Measurements from ENCODE around the gene DIS3L2.

The DIS3L2 gene

DNA sequence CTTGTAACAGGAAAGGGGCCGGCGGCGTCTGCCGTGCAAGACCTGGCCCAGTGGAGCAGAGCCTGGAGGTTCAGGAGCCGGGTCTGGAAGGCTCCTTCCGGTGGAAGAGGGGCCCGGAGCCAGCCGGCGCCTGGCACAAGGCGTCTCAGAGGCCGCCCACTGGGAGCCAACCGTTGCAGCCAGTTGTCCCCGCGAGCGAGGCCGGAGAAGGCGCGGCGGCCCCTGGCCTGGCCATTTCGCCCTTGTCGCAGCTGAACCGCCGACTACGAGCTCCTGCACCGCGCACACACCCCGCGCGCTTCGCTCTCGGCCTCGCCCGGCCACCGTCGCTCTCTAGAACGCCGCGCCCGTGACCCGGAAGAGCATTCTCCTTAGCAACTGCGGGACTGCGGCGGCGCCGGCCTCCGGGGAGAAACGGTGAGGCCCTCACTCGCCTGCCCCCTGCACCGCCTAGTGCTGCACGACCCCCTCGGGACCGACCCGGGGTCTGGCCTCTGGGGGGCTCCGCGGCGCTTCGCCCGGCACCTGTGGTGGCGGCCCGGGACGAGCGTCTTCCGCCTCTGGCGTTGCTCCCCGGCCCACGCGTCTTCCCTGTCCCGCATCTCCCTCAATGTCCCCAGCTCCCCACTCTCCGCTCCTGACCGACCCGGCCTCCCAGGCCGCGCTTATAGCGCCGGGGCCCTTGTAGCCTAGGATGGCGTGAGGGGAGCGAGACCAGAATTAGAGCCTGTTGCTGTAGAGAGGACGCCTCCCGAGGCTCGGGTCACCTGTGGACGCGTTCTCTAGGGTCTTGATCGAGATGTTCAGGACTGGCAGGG lies at the start of gene DIS3L2:
Gene DIS3L2 (plus strand): TSS at position 365 of the 818 bp plus-strand sequence. CDS start 53,215 bp downstream, outside the sequence.
- Histone ChIP-seq H3K27me3 (replicated peaks; ENCODE audit: control insufficient read depth, insufficient read depth, low read length) (no peaks in the 10 kb centered on the region), H3K9me3 (ENCODE audit: control insufficient read depth, low read length) (no peaks in the 10 kb centered on the region), H3K9ac (ENCODE audit: low read length) (peak within 1 kb of the TSS; percentile 91), H3K36me3 (ENCODE audit: control insufficient read depth, insufficient read depth, low read length, severe bottlenecking) (no peaks in the 10 kb centered on the region), H3K4me3 (ENCODE audit: low read length) (peak within 1 kb of the TSS; percentile 100), H3K4me1 (ENCODE audit: control insufficient read depth, insufficient read depth, low read length) (peaks cover 10% of the 10 kb centered on the region)
- peak; percentile 92 for DNase-seq (ENCODE audit: low read depth)

DNA sequence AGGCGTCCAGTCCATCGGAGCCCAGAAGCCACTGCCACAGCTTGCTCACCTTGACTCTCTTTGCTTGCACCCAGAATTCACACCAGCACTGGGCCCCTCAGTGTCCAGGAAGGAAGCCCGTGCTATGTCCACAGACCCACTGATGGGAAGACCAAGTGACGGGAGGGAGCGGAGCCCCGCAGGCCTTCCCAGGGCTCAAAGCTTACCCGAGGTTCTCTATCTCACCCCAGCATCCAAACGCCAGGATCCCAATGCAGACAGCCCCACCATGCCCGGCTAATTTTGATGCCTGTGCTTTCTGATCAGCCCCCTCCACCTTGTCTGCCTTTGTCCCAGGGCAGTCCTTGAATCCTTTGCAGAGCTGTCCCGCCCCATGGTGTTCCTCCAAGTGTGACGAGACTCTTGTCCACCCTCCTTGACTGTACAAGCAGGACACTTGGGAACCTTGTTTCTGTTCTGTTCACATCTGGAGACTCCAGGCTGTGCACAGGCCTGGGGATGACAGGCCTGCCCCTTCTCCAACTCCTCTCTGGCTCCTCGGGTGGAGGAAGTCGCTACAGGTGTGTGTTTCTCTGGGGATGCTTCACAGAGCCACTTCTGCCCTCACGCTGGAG lies 47.3 kb upstream of the DIS3L2 start:
- H3K4me3 ChIP-seq (ENCODE audit: low read length) = no peak overlapping the region
- H3K36me3 ChIP-seq (ENCODE audit: control insufficient read depth, insufficient read depth, low read length, severe bottlenecking) = no peaks in the 10 kb centered on the region
- peaks cover 39% of the 10 kb centered on the region for H3K27me3 ChIP-seq (replicated peaks; ENCODE audit: control insufficient read depth, insufficient read depth, low read length)
- H3K9me3 ChIP-seq (ENCODE audit: control insufficient read depth, low read length) = no peaks in the 10 kb centered on the region
- no peak overlapping the region for H3K9ac ChIP-seq (ENCODE audit: low read length)
- no peak for DNase-seq (ENCODE audit: low read depth)
- H3K4me1 ChIP-seq (ENCODE audit: control insufficient read depth, insufficient read depth, low read length) = no peaks in the 10 kb centered on the region

GRCh38 chr2:231917280-231918066 lies 44.0 kb upstream of the DIS3L2 start:
- no peak overlapping the region for H3K9ac ChIP-seq (ENCODE audit: low read length)
- peaks cover 47% of the 10 kb centered on the region for H3K27me3 ChIP-seq (replicated peaks; ENCODE audit: control insufficient read depth, insufficient read depth, low read length)
- DNase-seq (ENCODE audit: low read depth) = no peak
- no peaks in the 10 kb centered on the region for H3K4me1 ChIP-seq (ENCODE audit: control insufficient read depth, insufficient read depth, low read length)
- no peaks in the 10 kb centered on the region for H3K36me3 ChIP-seq (ENCODE audit: control insufficient read depth, insufficient read depth, low read length, severe bottlenecking)
- no peak overlapping the region for H3K4me3 ChIP-seq (ENCODE audit: low read length)
- H3K9me3 ChIP-seq (ENCODE audit: control insufficient read depth, low read length) = no peaks in the 10 kb centered on the region

DNA sequence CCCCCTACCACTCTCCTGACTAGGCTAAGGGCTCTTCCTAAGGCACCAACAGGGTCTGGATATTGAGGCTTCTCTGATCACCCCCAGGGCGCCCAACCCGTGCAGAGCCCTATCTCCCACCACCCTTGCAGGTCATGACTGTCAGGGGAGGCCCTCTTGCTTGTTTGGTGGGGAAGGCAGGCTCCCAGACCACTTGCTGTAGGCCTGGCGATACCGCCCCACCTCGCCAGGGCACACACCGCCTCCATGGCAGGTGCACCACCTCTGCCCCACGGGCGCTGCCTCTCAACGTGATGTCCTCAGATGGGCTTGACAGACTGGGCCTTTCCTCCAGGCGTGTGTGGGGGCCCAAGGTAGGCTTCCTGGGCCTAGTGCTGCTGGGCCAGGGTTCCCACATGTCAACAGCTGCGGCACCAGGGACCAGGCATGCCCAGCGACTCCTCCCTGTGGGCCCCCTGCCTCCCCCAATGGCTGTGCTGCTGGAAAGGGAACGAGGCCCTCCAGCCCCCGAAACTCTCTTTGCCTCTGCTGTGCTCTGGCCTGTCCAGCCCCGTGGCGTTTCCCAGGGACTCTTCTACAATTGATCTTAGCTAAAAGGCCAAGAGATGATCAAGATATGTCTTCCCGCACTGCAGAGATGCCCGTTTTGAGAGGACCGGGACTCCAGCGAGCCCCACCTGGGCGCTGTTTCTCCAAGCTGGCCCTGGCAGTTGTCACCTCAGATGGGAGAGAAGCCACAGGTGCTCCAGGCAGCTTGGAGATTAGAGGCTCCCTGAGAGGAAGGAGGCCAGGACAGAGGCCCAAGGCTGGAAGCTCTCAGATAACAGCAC lies 42.8 kb upstream of the DIS3L2 start:
- Histone ChIP-seq H3K9me3 (ENCODE audit: control insufficient read depth, low read length) (no peaks in the 10 kb centered on the region), H3K36me3 (ENCODE audit: control insufficient read depth, insufficient read depth, low read length, severe bottlenecking) (no peaks in the 10 kb centered on the region), H3K4me1 (ENCODE audit: control insufficient read depth, insufficient read depth, low read length) (no peaks in the 10 kb centered on the region), H3K4me3 (ENCODE audit: low read length) (no peak overlapping the region), H3K27me3 (replicated peaks; ENCODE audit: control insufficient read depth, insufficient read depth, low read length) (peaks cover 59% of the 10 kb centered on the region), H3K9ac (ENCODE audit: low read length) (no peak overlapping the region)
- no peak for DNase-seq (ENCODE audit: low read depth)

GRCh38 chr2:231919341-231920035 lies 42.0 kb upstream of the DIS3L2 start:
- H3K4me1 ChIP-seq (ENCODE audit: control insufficient read depth, insufficient read depth, low read length) = no peaks in the 10 kb centered on the region
- DNase-seq (ENCODE audit: low read depth) = no peak
- peaks cover 61% of the 10 kb centered on the region for H3K27me3 ChIP-seq (replicated peaks; ENCODE audit: control insufficient read depth, insufficient read depth, low read length)
- H3K9me3 ChIP-seq (ENCODE audit: control insufficient read depth, low read length) = no peaks in the 10 kb centered on the region
- no peaks in the 10 kb centered on the region for H3K36me3 ChIP-seq (ENCODE audit: control insufficient read depth, insufficient read depth, low read length, severe bottlenecking)
- no peak overlapping the region for H3K9ac ChIP-seq (ENCODE audit: low read length)
- H3K4me3 ChIP-seq (ENCODE audit: low read length) = no peak overlapping the region

- peaks cover 64% of the 10 kb centered on the region for H3K27me3 ChIP-seq (replicated peaks; ENCODE audit: control insufficient read depth, insufficient read depth, low read length)
- no peaks in the 10 kb centered on the region for H3K36me3 ChIP-seq (ENCODE audit: control insufficient read depth, insufficient read depth, low read length, severe bottlenecking)
- no peak overlapping the region for H3K9ac ChIP-seq (ENCODE audit: low read length)
- no peaks in the 10 kb centered on the region for H3K9me3 ChIP-seq (ENCODE audit: control insufficient read depth, low read length)
- no peak overlapping the region for H3K4me3 ChIP-seq (ENCODE audit: low read length)
- DNase-seq (ENCODE audit: low read depth) = no peak
- peaks cover under 1% of the 10 kb centered on the region for H3K4me1 ChIP-seq (ENCODE audit: control insufficient read depth, insufficient read depth, low read length)
These were observed 41.1 kb upstream of the DIS3L2 start for GRCh38 chr2:231920366-231920765.

DNA sequence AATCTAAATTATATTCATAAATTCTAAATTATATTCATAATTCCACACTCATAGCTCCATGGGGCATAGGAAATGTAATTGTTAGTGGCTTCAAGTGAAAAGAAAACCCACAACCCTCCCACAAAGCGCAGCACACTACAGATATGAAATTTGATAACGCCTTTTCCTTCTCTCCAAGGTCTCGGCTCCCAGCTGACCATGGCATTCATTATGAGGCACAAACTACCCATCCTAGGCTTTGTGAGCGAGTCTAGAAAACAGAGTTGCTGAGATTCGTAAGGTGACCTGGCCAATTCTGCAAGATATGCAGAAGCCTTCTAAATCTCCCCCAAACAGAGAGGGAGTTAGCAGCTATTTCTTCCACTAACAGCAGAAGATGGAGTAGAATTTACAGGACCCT lies 40.7 kb upstream of the DIS3L2 start:
- peaks cover 5% of the 10 kb centered on the region for H3K4me1 ChIP-seq (ENCODE audit: control insufficient read depth, insufficient read depth, low read length)
- no peaks in the 10 kb centered on the region for H3K36me3 ChIP-seq (ENCODE audit: control insufficient read depth, insufficient read depth, low read length, severe bottlenecking)
- no peak for DNase-seq (ENCODE audit: low read depth)
- H3K27me3 ChIP-seq (replicated peaks; ENCODE audit: control insufficient read depth, insufficient read depth, low read length) = peaks cover 68% of the 10 kb centered on the region
- no peaks in the 10 kb centered on the region for H3K9me3 ChIP-seq (ENCODE audit: control insufficient read depth, low read length)
- no peak overlapping the region for H3K4me3 ChIP-seq (ENCODE audit: low read length)
- H3K9ac ChIP-seq (ENCODE audit: low read length) = no peak overlapping the region

- Histone ChIP-seq H3K4me1 (ENCODE audit: control insufficient read depth, insufficient read depth, low read length) (peaks cover 11% of the 10 kb centered on the region), H3K36me3 (ENCODE audit: control insufficient read depth, insufficient read depth, low read length, severe bottlenecking) (no peaks in the 10 kb centered on the region), H3K9ac (ENCODE audit: low read length) (no peak overlapping the region), H3K4me3 (ENCODE audit: low read length) (no peak overlapping the region), H3K9me3 (ENCODE audit: control insufficient read depth, low read length) (no peaks in the 10 kb centered on the region), H3K27me3 (replicated peaks; ENCODE audit: control insufficient read depth, insufficient read depth, low read length) (peaks cover 74% of the 10 kb centered on the region)
- no peak for DNase-seq (ENCODE audit: low read depth)
These were observed 39.1 kb upstream of the DIS3L2 start for GRCh38 chr2:231922311-231923009.

DNA sequence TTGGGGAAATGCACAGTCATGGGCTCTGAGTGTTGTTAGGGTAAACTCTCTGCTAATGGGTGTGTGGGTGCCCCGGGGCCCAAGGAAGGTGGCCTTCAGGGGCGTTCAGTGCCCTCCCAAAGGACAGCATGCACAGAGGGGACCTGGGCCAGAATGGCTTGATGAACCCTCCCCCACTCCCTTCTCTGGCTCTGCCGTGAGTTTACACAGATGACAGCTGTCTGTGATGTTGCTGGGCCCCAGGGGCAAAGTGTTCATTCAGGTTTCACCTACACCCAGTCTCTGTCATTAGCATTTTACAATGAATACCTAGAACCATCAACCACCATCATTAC lies 38.5 kb upstream of the DIS3L2 start:
- Histone ChIP-seq H3K4me3 (ENCODE audit: low read length) (no peak overlapping the region), H3K4me1 (ENCODE audit: control insufficient read depth, insufficient read depth, low read length) (peaks cover 11% of the 10 kb centered on the region), H3K9me3 (ENCODE audit: control insufficient read depth, low read length) (no peaks in the 10 kb centered on the region), H3K27me3 (replicated peaks; ENCODE audit: control insufficient read depth, insufficient read depth, low read length) (peaks cover 75% of the 10 kb centered on the region), H3K9ac (ENCODE audit: low read length) (no peak overlapping the region), H3K36me3 (ENCODE audit: control insufficient read depth, insufficient read depth, low read length, severe bottlenecking) (no peaks in the 10 kb centered on the region)
- no peak for DNase-seq (ENCODE audit: low read depth)
